Heart right ventricle (tissue), 16 donors: ENCODE results near the gene DLGAP1. TPM values are rescaled to one million over a fixed set of nuclear protein-coding genes. Genes with fewer than 3 reads are reported as not detected.

Experiments
- ATAC-seq, 8 donors: fragments of 200-7000 bp; cut with Tn5 transposase; one replicate each; pipeline ENCODE4 v1.9.1; 2020; ENCODE audit warnings: mild to moderate bottlenecking in 8 of 8, moderate library complexity in 8 of 8, moderate number of reproducible peaks in 1 of 8
- DNase-seq, 2 donors: peaks; one replicate each; pipeline ENCODE4 v3.0.0-alpha.2; 2020
- H3K27ac ChIP-seq, 10 donors: fragments of 200-600 bp; sonication (generic) in 2 of 10; one replicate each; pipeline versions ENCODE4 v1.5.0 to v1.8.0; 2020 to 2022; ENCODE audit warnings: mild to moderate bottlenecking in 3 of 10
- H3K27me3 ChIP-seq, 7 donors: fragments of 200-600 bp; one replicate each; pipeline ENCODE4 v1.8.0; 2021 to 2022; ENCODE audit warnings: mild to moderate bottlenecking in 2 of 7
- H3K36me3 ChIP-seq, 9 donors: fragments of 200-600 bp; sonication (generic) in 1 of 9; one replicate each; pipeline versions ENCODE4 v1.5.0 to v1.8.0; 2020 to 2022; ENCODE audit warnings: mild to moderate bottlenecking in 2 of 9
- H3K4me1 ChIP-seq, 9 donors: fragments of 200-600 bp; sonication (generic) in 1 of 9; one replicate each; pipeline versions ENCODE4 v1.5.0 to v1.8.0; 2020 to 2022; ENCODE audit warnings: mild to moderate bottlenecking in 4 of 9
- H3K4me3 ChIP-seq, 10 donors: fragments of 200-600 bp; sonication (generic) in 2 of 10; one replicate each; pipeline versions ENCODE4 v1.5.0 to v1.8.0; 2020 to 2022; ENCODE audit warnings: mild to moderate bottlenecking in 7 of 10, moderate library complexity in 2 of 10
- H3K9me3 ChIP-seq, 11 donors: fragments of 200-600 bp in 10 of 11; sonication (generic) in 2 of 11; one replicate each; pipeline versions ENCODE4 v1.5.0 to v1.8.0; 2013 to 2022; ENCODE audit warnings: mild to moderate bottlenecking in 2 of 11, control low read depth in 1 of 11, moderate library complexity in 1 of 11
- WGBS, 2 donors: extraction: QIAGEN DNeasy Blood & Tissue Kit; methylation state at CpG; one replicate each; pipeline ENCODE4 v1.1.7; 2013; ENCODE audit warnings: inconsistent platforms in 1 of 2; 5-methylcytosine and 5-hydroxymethylcytosine counted together
- intact Hi-C, 10 donors: fragments of 100-400 bp; cut with DNase I; formaldehyde crosslinking; loops; one replicate each; pipeline versions ENCODE4 v1.11.1 to v1.14.2; 2022
- polyA plus RNA-seq, 2 donors: library from polyadenylated mRNA; stranded (reverse); fragments of 200-250 nt; gene quantifications; one replicate each; pipeline ENCODE4 v1.2.3, GENCODE V29; 2013
- total RNA-seq, 10 donors: library from RNA; stranded (reverse); fragmentation: NEBNext Ultra II Directional in 3 of 10; extraction: Animal tissue kit (Norgen Biotek cat#: 25700) in 3 of 10; gene quantifications; one replicate each; pipeline versions ENCODE4 v1.2.1 to v1.2.4, GENCODE V29; 2021 to 2023
- TF ChIP-seq, protein P1 (sequence below), 9 donors: fragments of 200-600 bp; sonication (generic) in 2 of 9; IDR thresholded peaks; one replicate each; pipeline versions ENCODE4 v1.5.0 to v1.8.0; 2021 to 2022; ENCODE audit warnings: antibody characterized with exemption in 9 of 9, mild to moderate bottlenecking in 5 of 9, moderate library complexity in 1 of 9
- donor health status: Arrhythmogenic right ventricular cardiomyopathy.
- donor health status: ischemic (EF 13 %, LVEDD 7.1; RV severe dilation, severe dysfunction).
- donor health status: healthy with polysubstance abuse.
- donor health status: DM: no; HTN: yes; CAD: no.
- donor health status: DM: no; HTN: no; CAD: no.
- donor health status: ischemic (EF 25% LVEDD 6.9; RV normal size, moderate dysfunction).
- donor health status: ischemic (EF 25% LVEDD 5.7; RV mildly dilated, moderate dysfunction).
- donor health status: healthy.
- donor health status: DM: yes; HTN: yes; CAD: no.
- donor health status: Ischemic cardiomyopathy.
- donor health status: ischemic (EF 35%, LVEDD 5.7; RV mildly dilated, moderate dysfunction).
- donor health status: nonischemic (EF 11% LVEDD 7.7; RV severe dilation, severe dysfunction).
- donor health status: DM: yes; HTN: yes; CAD: no.
- donor health status: PGD.
- donor health status: ischemic (EF 29% LVEDD 5.4; RV normal size, mild dysfunction).
- donor health status: nonischemic (EF 23%, LVEDD 6.1; RV moderate dilation, normal function).

Gene DLGAP1
- total and polyA plus RNA-seq, 12 donors = 0.07 to 7.2 (median 1.0) TPM; not detected in 2

DNA sequence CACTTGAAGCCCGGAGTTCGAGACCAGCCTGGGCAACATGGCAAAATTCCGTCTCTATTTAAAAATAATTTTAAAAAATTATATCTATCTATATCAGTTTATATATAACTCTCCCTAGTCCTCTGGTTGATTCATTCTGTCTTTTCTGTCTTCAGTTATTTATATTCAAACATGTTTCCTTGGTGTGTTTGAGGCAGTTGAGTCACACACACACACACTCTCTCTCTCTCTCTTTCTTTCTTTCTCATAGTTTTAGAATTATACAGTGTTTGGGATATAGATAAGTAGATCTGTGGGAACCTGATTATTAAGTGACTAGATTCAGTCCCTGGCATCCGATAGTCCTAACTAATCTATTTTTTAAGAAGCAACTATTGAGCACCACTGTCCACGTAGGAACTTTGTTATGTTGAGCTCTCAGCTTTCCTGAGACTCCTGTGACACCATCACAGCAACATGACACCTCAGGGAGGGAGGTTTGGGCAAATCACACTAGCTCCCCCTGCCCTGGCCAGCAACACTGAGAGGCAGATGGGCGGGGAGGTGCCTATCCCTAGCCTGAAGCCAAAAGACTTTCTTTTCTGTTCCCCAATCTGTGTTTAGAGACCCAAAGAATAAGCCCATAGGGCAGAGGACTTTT lies 482.7 kb downstream of the DLGAP1 start:
- DNase-seq = no peak
- no peak overlapping the region for H3K4me3 ChIP-seq
- H3K9me3 ChIP-seq = no peaks in the 10 kb centered on the region
- H3K27me3 ChIP-seq = no peaks in the 10 kb centered on the region
- H3K36me3 ChIP-seq = no peaks in the 10 kb centered on the region
- 93 to 94% methylated on average over 6 of the region's 6 CpGs for WGBS, 2 donors
- TF ChIP-seq, protein P1, sequence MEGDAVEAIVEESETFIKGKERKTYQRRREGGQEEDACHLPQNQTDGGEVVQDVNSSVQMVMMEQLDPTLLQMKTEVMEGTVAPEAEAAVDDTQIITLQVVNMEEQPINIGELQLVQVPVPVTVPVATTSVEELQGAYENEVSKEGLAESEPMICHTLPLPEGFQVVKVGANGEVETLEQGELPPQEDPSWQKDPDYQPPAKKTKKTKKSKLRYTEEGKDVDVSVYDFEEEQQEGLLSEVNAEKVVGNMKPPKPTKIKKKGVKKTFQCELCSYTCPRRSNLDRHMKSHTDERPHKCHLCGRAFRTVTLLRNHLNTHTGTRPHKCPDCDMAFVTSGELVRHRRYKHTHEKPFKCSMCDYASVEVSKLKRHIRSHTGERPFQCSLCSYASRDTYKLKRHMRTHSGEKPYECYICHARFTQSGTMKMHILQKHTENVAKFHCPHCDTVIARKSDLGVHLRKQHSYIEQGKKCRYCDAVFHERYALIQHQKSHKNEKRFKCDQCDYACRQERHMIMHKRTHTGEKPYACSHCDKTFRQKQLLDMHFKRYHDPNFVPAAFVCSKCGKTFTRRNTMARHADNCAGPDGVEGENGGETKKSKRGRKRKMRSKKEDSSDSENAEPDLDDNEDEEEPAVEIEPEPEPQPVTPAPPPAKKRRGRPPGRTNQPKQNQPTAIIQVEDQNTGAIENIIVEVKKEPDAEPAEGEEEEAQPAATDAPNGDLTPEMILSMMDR (IDR thresholded peaks at IDR 0.05) = no peak
- intact Hi-C loops = loop anchor here in 2 of 10 donors (5.0 to 10.0 kb wide), 3 partner anchors 55 to 200 kb away; no protein-coding TSS in a partner anchor
- H3K4me1 ChIP-seq = peaks cover 0 to 18% (median 4%) of the 10 kb centered on the region in 9 donors
- H3K27ac ChIP-seq = no peak overlapping the region
- ATAC-seq = no peak

DNA sequence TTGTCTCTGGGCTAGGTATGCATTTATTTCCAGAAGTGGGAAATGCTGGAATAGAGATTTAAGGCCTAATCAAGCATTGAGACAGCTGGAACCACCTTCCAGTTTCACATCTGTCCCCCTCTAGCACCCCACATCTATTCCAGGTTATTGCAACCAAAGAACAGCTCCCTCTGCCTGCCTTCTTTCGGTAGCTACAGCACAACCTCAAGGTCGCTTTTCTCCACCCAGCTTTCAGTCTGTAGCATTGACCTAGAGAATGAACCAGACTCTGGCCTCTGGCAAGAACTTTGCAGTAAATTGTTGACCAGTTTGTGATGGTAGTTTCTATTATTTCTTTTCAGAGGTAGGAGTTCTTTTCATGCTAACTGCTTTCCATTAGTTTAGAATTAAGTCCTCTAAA lies 484.2 kb downstream of the DLGAP1 start:
- Histone ChIP-seq H3K36me3 (no peaks in the 10 kb centered on the region), H3K4me1 (peaks cover 0 to 29% (median 4%) of the 10 kb centered on the region in 9 donors), H3K27me3 (no peaks in the 10 kb centered on the region), H3K27ac (peak overlapping the region in 5 of 10 donors; percentile 9 to 33 (median 29)), H3K9me3 (no peaks in the 10 kb centered on the region), H3K4me3 (no peak overlapping the region)
- WGBS, 2 donors = 24 to 35% methylated on average over 2 of the region's 2 CpGs
- intact Hi-C loops = loop anchor here in 2 of 10 donors (5.0 to 10.0 kb wide), 3 partner anchors 54 to 199 kb away; no protein-coding TSS in a partner anchor
- TF ChIP-seq, protein P1 (IDR thresholded peaks at IDR 0.05) = peak in 8 of 9 donors; percentile 9 to 58 (median 31)
- peak in 5 of 8 donors; percentile 53 to 73 (median 60) for ATAC-seq
- peak in 1 of 2 donors; percentile 15 for DNase-seq

DNA sequence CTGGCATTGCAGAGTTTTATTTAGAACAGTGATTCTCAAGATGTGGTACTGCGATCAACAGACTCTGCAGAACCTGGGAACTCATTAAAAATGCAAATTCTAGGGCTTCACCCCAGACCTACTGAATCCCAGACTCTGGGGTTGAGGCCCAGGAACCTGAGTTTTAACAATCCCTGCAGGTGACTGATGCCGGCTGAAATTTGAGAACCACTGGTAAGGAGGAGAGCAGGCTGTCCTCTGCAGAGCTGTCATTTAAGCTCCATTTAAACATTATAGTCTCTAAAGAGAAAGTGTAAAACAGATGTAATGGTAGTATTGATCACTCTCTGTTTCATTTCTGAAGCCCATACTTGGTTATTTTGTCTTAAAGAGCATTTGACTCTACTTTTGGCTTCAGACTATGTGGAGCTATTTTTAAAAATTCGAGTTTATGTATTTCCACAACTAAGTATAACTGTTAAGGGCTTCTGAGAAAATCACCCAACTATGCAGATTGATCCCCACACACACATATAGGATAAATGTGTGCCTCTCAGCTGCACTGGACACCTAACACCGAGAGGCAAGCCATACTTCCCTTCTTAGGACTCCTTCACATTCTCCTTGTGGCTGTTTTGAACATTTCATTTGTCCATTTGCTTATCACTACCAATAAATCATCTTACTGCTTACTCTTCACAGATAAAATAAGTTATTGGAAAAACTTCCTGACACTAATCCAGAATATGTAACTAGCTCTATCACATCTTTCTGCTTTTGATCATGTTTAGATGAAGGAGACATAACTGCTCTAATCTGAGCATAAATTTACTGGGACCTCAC lies 487.5 kb downstream of the DLGAP1 start:
- WGBS, 2 donors = 41 to 50% methylated on average over 4 of the region's 4 CpGs
- H3K27me3 ChIP-seq = no peaks in the 10 kb centered on the region
- H3K4me3 ChIP-seq = no peak overlapping the region
- no peaks in the 10 kb centered on the region for H3K36me3 ChIP-seq
- intact Hi-C loops = loop anchor here in 3 of 10 donors (5.0 to 10.0 kb wide), 2 partner anchors 93 to 95 kb away; no protein-coding TSS in a partner anchor
- TF ChIP-seq, protein P1 (IDR thresholded peaks at IDR 0.05) = no peak
- peak overlapping the region in 6 of 10 donors; percentile 34 to 84 (median 73) for H3K27ac ChIP-seq
- peaks cover 0 to 29% (median 4%) of the 10 kb centered on the region in 9 donors for H3K4me1 ChIP-seq
- ATAC-seq (peak in 3 of 8 donors; percentile 54 to 69 (median 59)), DNase-seq (no peak)
- no peaks in the 10 kb centered on the region for H3K9me3 ChIP-seq
